H1 (cell line): Measurements from ENCODE around the gene LPCAT3. TPM values are rescaled to one million over a fixed set of nuclear protein-coding genes. Genes with fewer than 3 reads are reported as not detected.

Experiments
- CTCF ChIA-PET: fragments of 300-600 bp; sonication (Branson Sonifier 250); formaldehyde crosslinking; loops from one replicate; lab custom pipeline; 2021; ENCODE audit not compliant: partially characterized antibody; lab: Charles Lee
- POLR2A ChIA-PET: fragments of 300-600 bp; sonication (Branson Sonifier 250); formaldehyde crosslinking; loops from one replicate; lab custom pipeline; 2021; ENCODE audit warnings: inconsistent platforms; ENCODE audit not compliant: partially characterized antibody; lab: Charles Lee
- DNase-seq, 2 experiments: peaks; one replicate each; pipeline versions ENCODE4 v3.0.0 to v3.0.0-alpha.2; 2010 to 2022; ENCODE audit warnings: low spot score in 2 of 2, low read depth in 1 of 2, mixed read lengths in 1 of 2
- FAIRE-seq: peaks from 2 replicates; lab custom pipeline; 2011; peaks lifted over from hg19 to GRCh38; lab: Jason Lieb, UNC
- H2AFZ ChIP-seq: 2 replicates; pipeline ENCODE4 v1.8.1; 2012; ENCODE audit warnings: low read length, inconsistent platforms
- H2AK5ac ChIP-seq: 2 replicates; pipeline ENCODE4 v1.6.1; 2013; ENCODE audit warnings: low read depth, low read length
- H2BK120ac ChIP-seq: replicated peaks from 2 replicates; pipeline ENCODE3; 2013; ENCODE audit warnings: low read depth, low read length, inconsistent platforms
- H2BK12ac ChIP-seq: 2 replicates; pipeline ENCODE4 v1.6.1; 2013; ENCODE audit warnings: low read depth, low read length
- H2BK15ac ChIP-seq: 2 replicates; pipeline ENCODE4 v1.6.1; 2013; ENCODE audit warnings: low read length
- H2BK20ac ChIP-seq: 2 replicates; pipeline ENCODE4 v1.6.1; 2013; ENCODE audit warnings: low read length
- H2BK5ac ChIP-seq: 2 replicates; pipeline ENCODE4 v1.6.1; 2013; ENCODE audit warnings: low read depth, low read length
- H3K14ac ChIP-seq: 2 replicates; pipeline ENCODE4 v1.6.1; 2013; ENCODE audit warnings: inconsistent platforms; ENCODE audit not compliant: insufficient read length
- H3K18ac ChIP-seq: 2 replicates; pipeline ENCODE4 v1.6.1; 2013; ENCODE audit warnings: low read length; ENCODE audit errors: extremely low read depth
- H3K23ac ChIP-seq: 2 replicates; pipeline ENCODE4 v1.6.1; 2013; ENCODE audit warnings: inconsistent platforms; ENCODE audit not compliant: insufficient read length
- H3K23me2 ChIP-seq: 2 replicates; pipeline ENCODE4 v1.6.1; 2013; ENCODE audit warnings: low read depth, low read length
- H3K27ac ChIP-seq: 2 replicates; pipeline ENCODE4 v1.6.1; 2011; ENCODE audit warnings: low read depth, low read length, inconsistent platforms
- H3K27me3 ChIP-seq, 4 experiments: replicated peaks in 1 of 4; 1 replicate in 1 of 4; 2 replicates in 3 of 4; pipeline versions ENCODE4 v1.6.1 to v1.8.1; 2011 to 2013; ENCODE audit warnings: low read length in 3 of 4, mild to moderate bottlenecking in 3 of 4, inconsistent platforms in 2 of 4, mixed read lengths in 2 of 4, moderate library complexity in 1 of 4; ENCODE audit not compliant: control insufficient read depth in 3 of 4, insufficient read depth in 3 of 4; ENCODE audit errors: extremely low read depth in 1 of 4
- H3K36me3 ChIP-seq, 4 experiments: 2 replicates each; pipeline versions ENCODE4 v1.6.1 to v1.8.1; 2011 to 2013; ENCODE audit warnings: mild to moderate bottlenecking in 4 of 4, low read length in 3 of 4, moderate library complexity in 2 of 4, control low read depth in 1 of 4, inconsistent platforms in 1 of 4; ENCODE audit not compliant: insufficient read depth in 4 of 4, control insufficient read depth in 2 of 4
- H3K4ac ChIP-seq: replicated peaks from 2 replicates; pipeline ENCODE3; 2013; ENCODE audit warnings: low read length, low read depth, mixed read lengths, inconsistent platforms; ENCODE audit not compliant: insufficient read length
- H3K4me1 ChIP-seq, 4 experiments: replicated peaks in 1 of 4; 1 replicate in 1 of 4; 2 replicates in 3 of 4; pipeline versions ENCODE4 v1.6.1 to v1.8.1; 2011 to 2013; ENCODE audit warnings: low read length in 3 of 4, inconsistent platforms in 2 of 4, mixed read lengths in 1 of 4; ENCODE audit not compliant: insufficient read depth in 4 of 4, control insufficient read depth in 3 of 4
- H3K4me2 ChIP-seq, 2 experiments: 2 replicates each; pipeline versions ENCODE4 v1.6.1 to v1.8.1; 2011 to 2013; ENCODE audit warnings: low read depth in 2 of 2, low read length in 2 of 2, control low read depth in 1 of 2, inconsistent platforms in 1 of 2, mild to moderate bottlenecking in 1 of 2; ENCODE audit not compliant: insufficient read depth in 1 of 2
- H3K4me3 ChIP-seq, 4 experiments: fragments of 200-600, 300-600 bp in 1 of 4; sonication (generic), shearing (Covaris generic), sonication (Bioruptor Twin) in 1 of 4; 2 replicates each; pipeline versions ENCODE4 v1.5.1 to v1.8.1; 2011 to 2016; ENCODE audit warnings: low read length in 4 of 4, low read depth in 3 of 4, control low read depth in 2 of 4, inconsistent platforms in 2 of 4, mild to moderate bottlenecking in 2 of 4, mixed read lengths in 1 of 4, moderate library complexity in 1 of 4; ENCODE audit not compliant: insufficient read depth in 2 of 4; ENCODE audit errors: extremely low read depth in 1 of 4
- H3K56ac ChIP-seq: replicated peaks from 2 replicates; pipeline ENCODE3; 2013; ENCODE audit warnings: low read depth, mild to moderate bottlenecking, mixed read lengths, low read length, inconsistent platforms; ENCODE audit not compliant: insufficient read length
- H3K79me1 ChIP-seq: 2 replicates; pipeline ENCODE4 v1.6.1; 2013; ENCODE audit warnings: low read depth, low read length, control low read depth
- H3K79me2 ChIP-seq, 2 experiments: 2 replicates each; pipeline versions ENCODE4 v1.6.1 to v1.8.1; 2012 to 2013; ENCODE audit warnings: low read length in 2 of 2, mild to moderate bottlenecking in 2 of 2, inconsistent platforms in 1 of 2; ENCODE audit not compliant: insufficient read depth in 2 of 2, control insufficient read depth in 1 of 2
- H3K9ac ChIP-seq, 4 experiments: replicated peaks in 1 of 4; 1 replicate in 1 of 4; 2 replicates in 3 of 4; pipeline versions ENCODE4 v1.6.1 to v1.8.1; 2011 to 2013; ENCODE audit warnings: low read depth in 3 of 4, low read length in 3 of 4, control low read depth in 2 of 4, mild to moderate bottlenecking in 2 of 4, moderate library complexity in 2 of 4, inconsistent platforms in 1 of 4; ENCODE audit errors: extremely low read depth in 1 of 4
- H3K9me3 ChIP-seq, 2 experiments: 2 replicates each; pipeline versions ENCODE4 v1.6.1 to v1.8.1; 2012 to 2013; ENCODE audit warnings: mild to moderate bottlenecking in 2 of 2, moderate library complexity in 2 of 2, control low read depth in 1 of 2, inconsistent platforms in 1 of 2, low read depth in 1 of 2, low read length in 1 of 2, mixed read lengths in 1 of 2; ENCODE audit not compliant: insufficient read depth in 2 of 2
- H4K20me1 ChIP-seq, 2 experiments: replicated peaks in 1 of 2; 2 replicates each; pipeline versions ENCODE3 to v1.8.1; 2011 to 2013; ENCODE audit warnings: inconsistent platforms in 2 of 2, low read length in 2 of 2, mild to moderate bottlenecking in 1 of 2; ENCODE audit not compliant: insufficient read depth in 2 of 2, control insufficient read depth in 1 of 2
- H4K5ac ChIP-seq: 2 replicates; pipeline ENCODE4 v1.6.1; 2013; ENCODE audit warnings: low read length, low read depth, mixed read lengths, inconsistent platforms; ENCODE audit not compliant: insufficient read length
- H4K8ac ChIP-seq: 2 replicates; pipeline ENCODE4 v1.8.0; 2013; ENCODE audit warnings: mild to moderate bottlenecking, moderate library complexity, low read length, inconsistent platforms; ENCODE audit not compliant: insufficient read depth; ENCODE audit errors: extremely low read depth
- H4K91ac ChIP-seq: replicated peaks from 2 replicates; pipeline ENCODE3; 2013; ENCODE audit warnings: low read length, mixed read lengths, inconsistent platforms; ENCODE audit not compliant: insufficient read length
- CBX5 ChIP-seq: fragments of 300-800, 300-1000 bp; sonication (generic); IDR thresholded peaks from 2 replicates; pipeline ENCODE4 v1.7.1; 2016; ENCODE audit warnings: antibody characterized with exemption, low read length, low read depth
- CTBP2 ChIP-seq: IDR thresholded peaks from 2 replicates; pipeline ENCODE4 v1.7.0; 2011; ENCODE audit warnings: borderline replicate concordance, mild to moderate bottlenecking, moderate library complexity, mixed read lengths, low read length; ENCODE audit not compliant: insufficient read depth, insufficient read length
- SAP30 ChIP-seq: fragments of 300-600 bp; sonication (generic); IDR thresholded peaks from 2 replicates; pipeline ENCODE4 v1.7.1; 2012; ENCODE audit warnings: low read length, moderate library complexity, mild to moderate bottlenecking, inconsistent platforms; ENCODE audit not compliant: insufficient read depth, insufficient replicate concordance
- SIRT6 ChIP-seq: IDR thresholded peaks from one replicate; pipeline ENCODE4 v1.7.1; 2012; ENCODE audit warnings: low read length, inconsistent platforms
- TBP ChIP-seq: IDR thresholded peaks from 2 replicates; pipeline ENCODE4 v1.6.1; 2011; ENCODE audit warnings: low read depth, low read length, improper control_type of control experiment
- WGBS, 2 experiments: shearing (Covaris generic) in 1 of 2; methylation state at CpG; one replicate each; pipeline versions ENCODE4 v1.1.6 to v1.1.7; 2013 to 2015; ENCODE audit warnings: low lambda C conversion rate in 2 of 2, mixed read lengths in 2 of 2, inconsistent platforms in 1 of 2, low coverage in 1 of 2, missing lambda C conversion rate in 1 of 2; ENCODE audit not compliant: insufficient replicate concordance in 2 of 2, insufficient coverage in 1 of 2, insufficient read length in 1 of 2; ENCODE audit errors: extremely low coverage in 1 of 2, missing lambda C conversion rate in 1 of 2; 5-methylcytosine and 5-hydroxymethylcytosine counted together
- polyA plus RNA-seq, 7 experiments: library from polyadenylated mRNA; depleted of rRNA in 3 of 7; stranded (reverse) in 5 of 7; unstranded in 2 of 7; fragments of >200 nt in 5 of 7; fragments of 200-250 nt in 2 of 7; gene quantifications; 1 replicate in 5 of 7; 2 replicates in 1 of 7; 4 replicates in 1 of 7; pipeline versions ENCODE4 v1.2.1 to v1.2.3, GENCODE V29; 2011 to 2013; ENCODE audit warnings: missing spikeins in 2 of 7, mixed read lengths in 2 of 7
- total RNA-seq: library from RNA; stranded (reverse); fragmentation: NEBNext Ultra II Directional; extraction: Animal tissue kit (Norgen Biotek cat#: 25700); gene quantifications from 2 replicates; pipeline ENCODE4 v1.2.1, GENCODE V29; 2021

LPCAT3 gene
- total and polyA plus RNA-seq, 2 of the 8 experiments (the other 6 are each of a cell fraction or from before 2014, with no cell fraction given) = 55.8 to 70.4 TPM

DNA sequence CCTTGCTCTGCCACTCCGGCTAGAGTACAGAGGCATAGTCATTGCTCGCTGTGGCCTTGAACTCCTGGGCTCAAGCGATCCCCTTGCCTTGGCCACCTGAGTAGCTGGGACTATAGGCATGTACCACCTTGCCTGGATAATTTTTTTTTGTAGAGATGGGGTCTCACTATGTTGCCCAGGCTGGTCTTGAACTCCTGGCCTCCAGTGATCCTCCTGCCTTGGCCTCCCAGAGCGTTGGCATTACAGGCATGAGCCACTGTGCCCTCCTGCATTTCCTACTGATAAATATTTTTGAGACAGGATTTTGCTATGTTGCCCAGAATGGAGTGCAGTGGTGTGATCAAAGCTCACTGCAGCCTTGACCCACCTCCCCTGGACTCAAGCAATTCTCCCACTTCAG, 38.2 kb downstream of the LPCAT3 start:
- Histone ChIP-seq H3K56ac (no peak overlapping the region), H3K36me3 (peaks cover 22 to 80% (median 42%) of the 10 kb centered on the region in 4 experiments), H2BK20ac (no peak overlapping the region), H3K79me2 (no peaks in the 10 kb centered on the region), H4K5ac (no peak overlapping the region), H3K4me1 (peaks cover 0 to 6% (median under 1%) of the 10 kb centered on the region in 4 experiments; a peak in 2 of 7 replicates), H3K9ac (no peak overlapping the region), H3K27ac (no peak overlapping the region), H3K4me2 (no peak overlapping the region), H4K91ac (no peak overlapping the region), H4K8ac (no peak overlapping the region; the same call in 1 of the 2 replicates), H3K14ac (no peak overlapping the region), H3K23ac (no peak overlapping the region), H2AFZ (no peak overlapping the region), H4K20me1 (peaks cover 5 to 9% of the 10 kb centered on the region in 2 experiments), H3K79me1 (0 out of 2 replicates have a peak, but pooled peaks cover 2% of the 10 kb centered on the region), H3K4ac (no peak overlapping the region), H2AK5ac (no peak overlapping the region), H3K27me3 (no peaks in the 10 kb centered on the region), H3K9me3 (no peaks in the 10 kb centered on the region), H3K23me2 (no peaks in the 10 kb centered on the region), H3K18ac (no peak overlapping the region), H2BK15ac (no peak overlapping the region), H2BK5ac (no peak overlapping the region), H2BK12ac (no peak overlapping the region), H2BK120ac (no peak overlapping the region), H3K4me3 (no peak overlapping the region)
- no peak for DNase-seq
- no peak for TF ChIP-seq CTBP2
- no peak for TF ChIP-seq SIRT6
- TF ChIP-seq SAP30 = no peak
- TF ChIP-seq TBP = no peak
- no peak for TF ChIP-seq CBX5
- no peak for FAIRE-seq
- CTCF ChIA-PET = interaction anchor here (0.8 to 1.6 kb wide), 3 partner anchors 15 to 113 kb away, joined by 3 to 4 read pairs (median 3); no protein-coding TSS in a partner anchor
- WGBS, 2 experiments = 92% methylated on average over 3 of the region's 4 CpGs; no CpG with 5 or more reads in 1 of the 2 experiments
- POLR2A ChIA-PET = interaction anchor here (0.8 to 30.5 kb wide), 8 partner anchors 7 to 144 kb away, joined by 3 to 1596 read pairs (median 5); partner anchors contain the start of genes ATN1, C12orf57, PTPN6 and RNU7-1
